ENCODE results near the gene AGTR1.
"Not testable (repeated sequence)": the region's sequence is repeated elsewhere in the genome, so short reads cannot be mapped to it uniquely, and the experiment has no call there.

The AGTR1 gene

DNA sequence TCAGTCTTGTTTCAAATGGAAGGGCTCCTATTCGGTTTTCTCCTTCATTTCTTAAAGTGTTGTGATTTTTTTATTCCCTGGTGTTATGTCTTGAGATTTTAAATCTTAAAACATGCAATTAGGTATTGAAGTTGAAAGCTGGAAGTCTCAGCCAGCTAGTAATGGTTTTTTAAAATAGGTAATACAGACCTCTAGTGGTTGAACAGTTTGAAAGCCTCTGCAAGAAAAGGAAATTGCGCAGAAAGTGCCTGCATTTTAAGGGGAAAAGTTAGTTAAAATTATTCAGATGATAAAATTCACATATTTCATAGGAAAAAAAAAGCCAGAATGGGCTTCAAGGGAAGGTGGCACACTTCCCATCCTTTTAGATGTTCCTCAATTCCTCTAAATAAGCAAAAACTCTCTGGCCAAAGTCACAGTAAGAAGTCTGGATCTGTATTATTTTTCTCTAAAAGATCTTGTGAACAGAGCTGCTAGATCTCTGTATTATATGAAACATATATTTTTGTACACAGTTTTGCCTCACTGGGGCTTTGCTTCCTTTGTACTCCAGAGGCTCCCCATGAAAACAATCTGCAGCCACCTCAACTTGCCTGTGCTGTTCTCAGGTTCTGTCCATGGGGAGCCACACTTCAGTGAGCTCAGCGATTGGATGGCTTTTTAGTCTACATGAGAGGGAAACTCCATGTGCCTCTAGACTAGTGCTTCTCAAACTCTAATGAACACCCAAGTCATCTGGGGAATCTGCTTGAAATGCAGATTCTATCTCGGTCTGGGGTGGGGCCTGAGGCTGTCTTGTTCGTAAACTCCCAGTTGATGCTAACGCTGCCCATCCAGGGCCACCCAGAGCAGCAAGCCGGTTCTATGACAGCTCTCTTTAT is 21.5 kb downstream of the AGTR1 start:
- DNase-seq = no peak

DNA sequence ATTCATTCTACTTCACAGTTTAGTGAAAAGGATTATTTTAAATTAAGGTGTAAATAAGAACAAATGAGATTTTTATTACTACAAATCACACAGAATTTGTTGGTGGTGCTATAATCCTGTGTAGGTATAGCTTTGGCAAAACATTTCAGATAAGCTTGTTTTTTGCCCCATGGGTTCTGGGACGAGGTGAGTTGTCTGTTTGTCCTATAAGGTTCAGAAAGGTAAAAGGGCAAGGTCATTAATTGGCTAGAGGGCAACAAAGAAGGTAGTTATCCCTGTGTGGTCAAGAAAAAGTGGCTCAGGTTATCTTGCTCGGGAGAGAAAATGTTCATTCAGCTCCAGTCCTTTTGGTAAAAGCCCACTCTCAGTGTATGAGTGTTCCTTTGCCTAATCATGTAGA is 23.2 kb downstream of the AGTR1 start:
- DNase-seq = no peak

GRCh38 chr3:148723631-148724030 is 25.9 kb downstream of the AGTR1 start:
- DNase-seq = no peak

DNA sequence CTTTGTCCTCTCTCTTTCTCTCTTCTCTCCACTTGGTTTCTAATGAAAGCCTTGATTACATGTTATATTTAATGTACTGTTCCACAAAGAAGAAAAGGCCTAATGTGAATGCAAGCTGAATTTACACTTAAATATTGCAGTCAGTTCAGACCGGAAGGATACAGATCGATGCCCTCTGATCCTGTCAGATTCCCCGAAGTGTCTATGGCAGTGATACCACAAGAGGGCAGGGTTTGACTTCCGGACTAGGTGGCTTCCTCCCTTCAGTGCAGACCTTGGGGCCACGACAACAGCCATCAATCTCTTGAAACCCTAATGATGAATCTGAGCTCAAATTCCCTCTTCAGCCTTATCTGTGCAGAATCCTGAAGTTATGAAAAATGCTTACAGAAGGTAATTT is 29.5 kb downstream of the AGTR1 start:
- DNase-seq = no peak

GRCh38 chr3:148728753-148729152 is 31.1 kb downstream of the AGTR1 start:
- no peak for DNase-seq

DNA sequence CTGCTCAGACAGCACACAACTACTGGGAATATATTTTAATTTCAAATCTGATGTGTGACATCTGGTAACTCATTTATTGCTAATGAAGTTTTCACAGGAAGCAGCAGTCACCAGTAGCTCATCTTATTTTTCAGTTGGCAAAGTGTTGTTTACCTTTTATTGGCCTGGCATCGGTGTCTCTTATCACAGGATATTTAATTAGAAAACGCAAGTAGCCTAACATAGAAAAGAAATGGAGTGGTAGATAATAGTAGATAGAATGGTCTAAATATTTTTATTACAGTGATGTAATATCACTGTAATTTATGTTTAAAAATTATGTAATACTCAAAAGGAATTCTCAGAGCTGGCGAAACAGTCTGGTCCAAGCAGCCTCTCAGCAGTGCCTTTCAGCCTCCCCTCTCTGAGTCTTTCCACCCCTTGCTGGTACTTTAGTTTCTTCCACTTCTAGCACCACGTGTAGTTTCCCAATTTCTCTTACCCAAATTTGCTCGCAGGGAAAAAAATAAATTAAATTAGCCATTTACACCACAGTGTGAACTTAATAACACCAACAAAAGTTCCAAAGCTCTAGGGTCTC is 31.9 kb downstream of the AGTR1 start:
- DNase-seq = no peak

DNA sequence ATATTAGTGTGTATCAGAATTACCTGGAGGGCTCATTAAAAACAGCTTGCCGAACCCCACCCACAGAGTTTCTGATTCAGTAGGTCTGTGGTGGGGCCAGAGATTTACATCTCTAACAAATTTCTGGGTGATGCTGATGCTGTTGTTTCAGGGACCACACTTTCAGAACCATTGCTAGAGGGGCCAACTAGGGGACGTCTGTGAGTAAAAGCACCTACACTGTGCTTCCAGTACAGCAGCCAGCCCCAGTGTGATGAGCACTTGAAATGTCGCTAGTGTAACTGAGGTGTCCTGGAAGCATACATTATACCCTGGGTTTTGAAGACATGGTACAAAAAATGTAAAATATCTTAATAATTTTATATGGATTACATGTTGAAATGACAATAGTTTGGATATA is 33.0 kb downstream of the AGTR1 start:
- no peak for DNase-seq

GRCh38 chr3:148735597-148735996 is 37.9 kb downstream of the AGTR1 start:
- no peak for DNase-seq

- no peak for DNase-seq
Measured at GRCh38 chr3:148736086-148736485, 38.4 kb downstream of the AGTR1 start.

DNA sequence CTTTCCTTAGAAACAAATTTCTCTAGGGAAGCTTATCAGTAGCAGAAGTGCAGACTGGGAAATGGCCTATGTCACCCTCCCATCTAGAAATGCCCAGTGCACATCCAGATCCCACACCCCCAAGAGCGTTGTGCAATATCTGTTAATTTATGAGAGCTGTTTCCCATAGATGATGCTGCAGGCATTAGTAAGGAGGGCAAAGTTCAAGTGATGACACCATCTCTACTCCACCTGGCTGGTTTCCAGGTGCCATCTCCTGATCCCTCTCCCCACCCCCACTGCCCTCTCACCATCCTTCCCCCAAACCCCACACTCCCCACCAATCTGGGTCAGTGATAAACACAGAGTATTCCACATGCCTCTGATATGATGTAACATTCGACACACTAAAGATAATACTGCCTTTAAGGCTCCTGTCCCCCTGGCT is 39.4 kb downstream of the AGTR1 start:
- no peak for DNase-seq

GRCh38 chr3:148739720-148740119 is 42.0 kb downstream of the AGTR1 start:
- no peak for DNase-seq

DNA sequence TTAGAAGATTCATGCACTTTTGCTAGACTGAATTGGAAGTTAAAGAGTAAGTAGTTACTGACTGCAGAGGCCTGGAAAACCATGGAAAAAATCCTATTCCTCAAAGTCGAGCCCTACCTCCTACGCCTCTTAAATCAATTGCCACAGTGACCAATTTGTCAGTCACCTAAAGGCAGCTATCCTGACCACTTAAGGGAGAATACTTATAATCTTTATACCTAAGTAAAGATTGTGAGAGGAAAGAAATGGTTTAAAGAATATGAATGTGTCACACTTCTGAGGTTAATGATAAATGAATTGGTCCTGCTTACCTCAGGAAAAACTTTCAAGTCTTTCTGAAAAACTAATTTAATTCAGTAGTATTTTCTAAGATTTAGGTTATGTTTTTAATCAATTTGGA is 42.6 kb downstream of the AGTR1 start:
- DNase-seq = no peak

- no peak for DNase-seq
Measured at GRCh38 chr3:148741219-148741618, 43.5 kb downstream of the AGTR1 start.

- DNase-seq = no peak
Measured at GRCh38 chr3:148742118-148742517, 44.4 kb downstream of the AGTR1 start.

DNA sequence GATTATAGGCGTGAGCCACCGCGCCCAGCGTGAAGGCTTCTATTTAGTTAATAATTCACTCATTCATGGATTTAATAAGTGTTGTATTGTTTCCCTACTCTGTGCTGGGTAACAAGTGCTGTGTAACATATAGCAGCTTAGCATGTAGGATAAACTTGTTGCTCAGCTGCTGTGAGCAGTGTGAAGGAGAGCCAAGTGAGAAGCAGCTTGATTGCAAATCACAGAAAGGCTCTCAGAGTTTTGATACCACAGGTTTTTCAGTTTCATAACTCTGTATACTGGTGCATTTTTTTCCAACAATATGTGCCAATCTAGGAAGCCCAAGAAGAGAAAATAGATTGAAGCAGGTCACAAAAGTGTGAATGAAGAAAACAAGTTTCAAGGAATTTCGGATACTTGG is 48.4 kb downstream of the AGTR1 start:
- DNase-seq = no peak

DNA sequence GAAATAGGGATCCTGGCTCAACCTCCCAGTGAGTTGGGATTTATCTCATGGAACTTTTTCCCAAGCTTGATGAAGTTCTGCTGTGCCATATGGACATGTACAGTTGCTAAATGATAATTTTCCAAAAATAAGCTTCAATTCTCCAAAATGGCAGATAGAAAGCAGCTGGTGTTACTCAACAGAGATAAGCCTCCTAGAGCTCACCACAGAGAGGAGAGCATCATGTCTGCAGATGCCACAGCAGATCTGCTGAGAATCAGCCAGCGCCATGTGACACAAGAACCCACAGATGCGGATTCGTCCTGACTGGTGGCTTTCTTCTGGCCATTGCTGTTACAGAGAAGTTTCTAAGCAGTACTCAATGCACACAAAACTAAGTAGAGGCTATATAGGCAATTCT is 50.6 kb downstream of the AGTR1 start:
- DNase-seq = no peak

GRCh38 chr3:148750296-148750695 is 52.6 kb downstream of the AGTR1 start:
- no peak for DNase-seq

GRCh38 chr3:148751461-148751860 is 53.8 kb downstream of the AGTR1 start:
- no peak for DNase-seq

DNA sequence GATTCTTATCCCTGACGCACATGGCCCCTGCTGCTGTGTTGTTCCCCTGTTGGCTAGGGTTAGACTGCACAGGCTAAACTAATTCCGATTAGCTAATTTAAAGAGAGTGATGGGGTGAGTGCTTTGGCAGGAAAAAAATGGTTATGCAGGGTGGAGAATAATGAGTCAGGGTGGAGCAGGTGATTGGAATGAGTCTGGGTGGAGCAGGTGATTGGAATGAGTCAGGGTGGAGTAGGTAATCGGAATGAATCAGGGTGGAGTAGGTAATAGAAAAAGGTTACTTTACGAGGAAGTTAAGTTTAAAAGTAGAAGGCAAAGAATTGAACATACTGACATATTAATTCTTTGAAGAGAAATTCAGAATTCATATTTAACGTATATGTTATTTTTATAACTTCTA is 55.7 kb downstream of the AGTR1 start:
- not testable (repeated sequence) for DNase-seq

GRCh38 chr3:148755570-148755969 is 57.9 kb downstream of the AGTR1 start:
- DNase-seq = no peak

DNA sequence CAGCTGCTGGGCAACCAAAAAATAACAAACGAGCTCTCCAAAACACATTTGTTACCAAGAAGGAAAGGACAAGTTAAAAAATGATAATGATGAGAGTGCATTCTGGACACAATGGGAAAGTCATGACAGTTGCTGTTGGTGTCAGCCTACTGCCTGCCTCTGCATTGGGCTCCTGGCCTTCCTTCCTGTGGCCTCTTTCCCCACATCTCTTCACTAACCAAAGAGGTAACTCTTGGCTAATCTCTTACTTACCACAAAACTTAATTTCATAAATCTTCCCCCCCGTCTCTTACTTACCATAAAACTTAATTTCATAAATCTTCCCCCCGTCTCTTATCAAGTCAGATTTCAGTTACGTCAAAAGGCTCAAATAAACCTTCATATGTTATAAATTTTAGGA is 58.6 kb downstream of the AGTR1 start:
- DNase-seq = no peak

DNA sequence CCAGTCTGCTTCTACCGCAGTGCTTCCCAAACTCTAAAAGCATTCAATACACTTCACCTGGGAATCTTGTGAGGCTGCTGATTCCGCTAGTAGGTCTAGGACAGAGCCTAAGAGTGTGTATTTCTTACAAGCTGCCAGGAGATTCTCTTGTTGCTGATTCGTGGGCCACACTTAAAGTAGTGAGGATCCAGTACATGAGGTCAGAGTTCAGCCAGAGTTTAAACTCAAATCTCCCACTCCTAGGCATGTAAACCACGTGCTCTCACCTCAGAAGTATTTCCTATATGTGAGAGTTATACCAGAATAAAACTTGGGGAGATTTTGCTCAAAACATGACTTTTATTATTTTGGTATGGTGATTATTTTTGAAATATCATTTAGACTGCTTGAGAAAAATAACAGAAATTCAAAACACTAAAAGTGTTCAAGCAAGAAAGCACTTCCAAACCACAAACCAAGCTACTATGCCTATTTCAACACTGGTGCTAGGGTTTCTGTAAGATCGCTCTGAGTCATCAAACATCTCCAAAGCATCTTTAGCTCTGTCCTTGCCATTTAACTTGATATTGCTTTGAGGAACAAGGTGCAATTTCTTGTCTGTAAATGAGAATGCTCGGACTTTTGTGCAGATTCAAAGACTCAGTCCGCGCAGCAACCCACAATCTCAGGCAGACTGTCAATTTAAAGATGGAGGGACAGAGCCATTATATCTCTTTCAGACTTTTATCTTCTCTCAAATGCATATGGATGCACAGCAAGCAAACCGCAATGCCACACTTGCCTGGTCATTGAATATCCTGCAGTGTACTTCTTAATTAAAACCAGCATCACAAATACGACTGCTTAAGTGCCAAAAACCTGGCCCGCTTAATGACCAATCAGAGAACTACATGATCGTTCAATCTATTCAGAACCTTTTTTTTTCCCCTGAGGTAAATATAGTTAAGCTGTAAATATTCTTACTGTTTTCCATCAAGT is 59.8 kb downstream of the AGTR1 start:
- DNase-seq = no peak

DNA sequence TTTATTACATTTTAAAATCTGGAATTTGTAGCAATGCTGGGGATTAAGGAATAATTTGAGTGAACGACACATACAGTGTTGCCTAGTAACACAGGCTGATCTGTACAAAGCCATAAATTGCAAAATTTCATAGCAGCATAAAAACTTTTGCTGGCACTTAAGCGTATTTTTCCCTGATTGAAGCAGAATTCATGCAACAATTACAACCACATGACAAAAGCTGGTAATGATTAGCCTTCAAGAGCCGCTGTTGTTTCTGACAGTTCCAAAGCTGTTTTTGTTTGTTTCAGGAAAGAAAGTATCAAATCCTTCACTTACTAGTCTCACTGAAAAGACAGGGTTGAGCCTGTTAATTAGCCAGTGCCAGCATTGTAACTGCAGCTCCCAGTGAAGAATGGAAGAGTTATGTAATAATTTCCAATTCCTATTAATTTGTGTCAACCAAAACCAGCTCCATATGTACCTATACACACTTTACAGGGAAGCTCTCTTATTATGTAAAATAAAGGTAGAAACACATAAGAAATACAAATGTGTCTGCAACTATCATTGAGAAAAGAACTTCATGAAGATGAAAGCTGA is 60.7 kb downstream of the AGTR1 start:
- DNase-seq = no peak
